ENCODE data around the gene PPP2R5D.

Gene PPP2R5D

GRCh38 chr6:43059168-43060033 lies 75.0 kb downstream of the PPP2R5D start, which contains the start of the genes KLC4 and MRPL2:
Gene KLC4, plus strand, starts transcription at chr6:43059631. Its CDS starts 1,705 bp downstream, at chr6:43061336.
Gene MRPL2, minus strand, starts transcription at chr6:43059434. Its CDS starts 53 bp downstream, at chr6:43059381.
- DNase-seq (ENCODE audit: low spot score), result peak; percentile 97

DNA sequence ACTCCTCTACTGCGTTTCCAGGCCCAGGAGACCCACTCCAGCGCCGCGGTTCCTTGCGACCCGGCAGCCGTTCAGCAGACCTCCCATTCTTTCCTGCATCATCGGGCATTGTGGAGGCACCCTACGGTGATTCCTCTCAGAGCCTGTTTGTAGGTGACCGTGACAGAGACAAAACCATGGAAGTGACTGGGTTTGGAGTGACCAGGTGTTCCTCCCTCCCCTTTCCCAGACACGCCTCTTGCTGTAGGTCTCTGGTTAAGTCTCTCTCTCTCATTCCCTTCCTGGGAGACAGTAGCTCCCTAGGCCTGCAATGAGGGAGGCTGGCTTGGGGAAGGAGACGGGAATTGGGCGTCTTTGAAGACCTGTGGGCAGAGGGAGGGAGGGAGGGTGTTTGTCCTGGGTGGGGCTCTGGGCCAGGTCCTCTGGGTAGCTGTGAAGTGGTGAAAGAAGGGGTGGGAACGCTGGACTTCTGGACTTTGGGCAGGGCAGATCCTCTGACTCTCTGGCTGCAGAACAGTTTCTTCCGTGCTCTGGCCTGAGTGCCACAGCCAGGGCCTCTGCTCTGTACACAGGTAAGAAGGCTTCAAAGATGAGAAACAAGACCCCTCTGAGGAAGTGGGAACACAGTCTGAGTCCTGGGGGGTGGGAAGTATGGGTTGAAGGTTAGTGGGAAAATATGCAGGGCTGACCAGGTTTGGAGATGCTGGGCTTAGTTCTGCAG lies 75.8 kb downstream of the PPP2R5D start:
- DNase-seq (ENCODE audit: low spot score), result peak; percentile 56

GRCh38 chr6:43060755-43061633 lies 76.6 kb downstream of the PPP2R5D start:
- DNase-seq (ENCODE audit: low spot score), result no peak

GRCh38 chr6:43061861-43062260 lies 77.5 kb downstream of the PPP2R5D start:
- no peak for DNase-seq (ENCODE audit: low spot score)

Data from HuH-7.5 (cell line).